Hepatocyte (in vitro differentiated cells): ENCODE data around the gene AGAP1.

Source experiments
- CTCF ChIP-seq: fragments of 200-600 bp; sonication (generic); IDR thresholded peaks from 2 replicates; pipeline ENCODE4 v1.5.1; 2016; ENCODE audit warnings: antibody characterized with exemption, mild to moderate bottlenecking; ENCODE audit not compliant: poor library complexity
- EZH2phosphoT487 ChIP-seq: fragments of 200-600 bp; sonication (generic); IDR thresholded peaks from one replicate; pipeline ENCODE4 v1.6.1; 2018; ENCODE audit warnings: antibody characterized with exemption, mild to moderate bottlenecking, low read depth, moderate library complexity; ENCODE audit not compliant: unreplicated experiment, severe bottlenecking

GRCh38 chr2:235599596-235600338 is 105.9 kb downstream of the AGAP1 start:
- TF ChIP-seq CTCF (no peak), EZH2phosphoT487 (no peak)
